Measurements from ENCODE around the gene ULBP2.
"Not testable (repeated sequence)": the region's sequence is repeated elsewhere in the genome, so short reads cannot be mapped to it uniquely, and the experiment has no call there.

The ULBP2 gene

DNA sequence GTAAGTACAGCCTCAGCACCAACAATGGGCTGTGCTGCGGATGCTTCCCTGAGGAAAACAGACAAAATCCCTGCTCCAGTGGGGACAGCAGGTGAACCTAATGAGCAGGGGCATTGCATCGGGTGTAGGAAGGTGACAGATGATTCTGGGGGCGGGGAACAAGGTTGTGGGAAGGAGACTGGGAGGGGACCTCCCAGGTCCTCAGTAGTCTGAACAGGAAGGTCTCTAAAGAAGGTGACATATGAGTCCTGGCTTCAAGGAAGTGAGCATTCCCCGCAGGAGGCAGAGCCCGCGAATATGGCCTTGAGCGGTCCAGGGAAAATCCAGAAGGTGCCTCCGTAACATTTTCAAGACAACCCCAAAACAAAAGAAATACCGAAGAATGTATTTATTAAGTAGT lies 41.3 kb downstream of the ULBP2 start:
- no peaks in the 10 kb centered on the region for H3K36me3 ChIP-seq (ENCODE audit: control insufficient read depth in 1 of 2, insufficient read depth in 2 of 2, low read length in 2 of 2)
- no peak overlapping the region for H3K27ac ChIP-seq (ENCODE audit: low read length)
- H3K4me3 ChIP-seq (ENCODE audit: low read depth in 1 of 2, low read length in 2 of 2), result no peak overlapping the region
- H3K9me3 ChIP-seq (ENCODE audit: control insufficient read depth in 1 of 2, low read length in 2 of 2), result peaks cover 5 to 7% of the 10 kb centered on the region in 2 donors
- peaks cover 54% of the 10 kb centered on the region for H3K27me3 ChIP-seq (ENCODE audit: low read depth, low read length)
- H3K4me1 ChIP-seq (ENCODE audit: control insufficient read depth in 1 of 2, insufficient read depth in 2 of 2, low read length in 2 of 2), result no peaks in the 10 kb centered on the region

DNA sequence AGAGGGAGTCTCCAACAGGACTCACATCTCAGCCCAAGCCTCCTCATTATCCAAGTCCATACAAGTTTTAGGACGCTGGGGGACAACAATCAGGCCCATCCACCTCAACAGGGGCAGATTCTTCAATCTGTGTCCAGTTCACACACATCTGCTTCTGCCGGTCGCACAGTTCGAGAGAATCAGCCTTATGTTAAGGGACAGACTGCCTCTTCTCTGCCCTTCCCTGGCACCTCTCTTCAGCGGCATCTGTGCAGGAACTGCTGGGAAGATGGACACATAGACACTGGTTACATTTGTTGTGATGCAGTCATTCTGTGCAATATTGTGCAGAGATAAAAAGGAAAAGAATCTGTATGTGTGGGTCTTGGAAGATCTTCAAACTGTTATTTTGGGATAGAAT lies 43.0 kb downstream of the ULBP2 start:
- peaks cover 70% of the 10 kb centered on the region for H3K27me3 ChIP-seq (ENCODE audit: low read depth, low read length)
- H3K27ac ChIP-seq (ENCODE audit: low read length), result no peak overlapping the region
- peaks cover 0 to 2% of the 10 kb centered on the region in 2 donors for H3K4me1 ChIP-seq (ENCODE audit: control insufficient read depth in 1 of 2, insufficient read depth in 2 of 2, low read length in 2 of 2)
- H3K9me3 ChIP-seq (ENCODE audit: control insufficient read depth in 1 of 2, low read length in 2 of 2), result peaks cover 7 to 15% of the 10 kb centered on the region in 2 donors
- no peak overlapping the region for H3K4me3 ChIP-seq (ENCODE audit: low read depth in 1 of 2, low read length in 2 of 2)
- H3K36me3 ChIP-seq (ENCODE audit: control insufficient read depth in 1 of 2, insufficient read depth in 2 of 2, low read length in 2 of 2), result no peaks in the 10 kb centered on the region

GRCh38 chr6:149985481-149985937 lies 43.7 kb downstream of the ULBP2 start:
- Histone ChIP-seq H3K4me3 (ENCODE audit: low read depth in 1 of 2, low read length in 2 of 2) (no peak overlapping the region), H3K27me3 (ENCODE audit: low read depth, low read length) (peaks cover 77% of the 10 kb centered on the region), H3K4me1 (ENCODE audit: control insufficient read depth in 1 of 2, insufficient read depth in 2 of 2, low read length in 2 of 2) (peaks cover 0 to 9% of the 10 kb centered on the region in 2 donors), H3K9me3 (ENCODE audit: control insufficient read depth in 1 of 2, low read length in 2 of 2) (peaks cover 7 to 15% of the 10 kb centered on the region in 2 donors), H3K36me3 (ENCODE audit: control insufficient read depth in 1 of 2, insufficient read depth in 2 of 2, low read length in 2 of 2) (no peaks in the 10 kb centered on the region), H3K27ac (ENCODE audit: low read length) (no peak overlapping the region)

DNA sequence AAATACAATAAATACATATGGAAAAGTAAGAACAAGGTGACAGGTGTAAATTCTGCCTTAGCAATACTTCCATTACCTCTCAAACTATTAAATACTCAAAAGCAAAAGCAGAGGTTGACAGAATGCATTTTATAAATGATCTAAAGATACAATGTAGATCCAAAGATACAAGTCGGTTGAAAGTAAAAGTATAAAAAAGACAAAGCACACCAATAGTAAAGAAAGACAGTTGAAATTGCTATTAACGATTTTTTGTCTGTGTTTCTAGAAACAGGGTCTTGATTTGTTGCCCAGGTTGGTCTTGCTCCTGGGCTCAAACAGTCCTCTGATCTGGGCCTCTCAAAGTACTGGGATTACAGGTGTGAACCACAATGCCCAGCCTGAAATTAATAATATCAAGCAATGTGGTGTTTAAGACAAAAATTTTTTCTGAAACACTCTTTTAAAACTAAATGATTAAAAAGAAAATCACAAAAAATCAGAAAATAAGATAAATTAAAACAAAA lies 45.8 kb downstream of the ULBP2 start:
- no peak overlapping the region for H3K4me3 ChIP-seq (ENCODE audit: low read depth in 1 of 2, low read length in 2 of 2)
- peaks cover 0 to 19% of the 10 kb centered on the region in 2 donors for H3K4me1 ChIP-seq (ENCODE audit: control insufficient read depth in 1 of 2, insufficient read depth in 2 of 2, low read length in 2 of 2)
- no peaks in the 10 kb centered on the region for H3K36me3 ChIP-seq (ENCODE audit: control insufficient read depth in 1 of 2, insufficient read depth in 2 of 2, low read length in 2 of 2)
- no peak overlapping the region for H3K27ac ChIP-seq (ENCODE audit: low read length)
- H3K9me3 ChIP-seq (ENCODE audit: control insufficient read depth in 1 of 2, low read length in 2 of 2), result peaks cover 7 to 15% of the 10 kb centered on the region in 2 donors
- peaks cover 82% of the 10 kb centered on the region for H3K27me3 ChIP-seq (ENCODE audit: low read depth, low read length)

DNA sequence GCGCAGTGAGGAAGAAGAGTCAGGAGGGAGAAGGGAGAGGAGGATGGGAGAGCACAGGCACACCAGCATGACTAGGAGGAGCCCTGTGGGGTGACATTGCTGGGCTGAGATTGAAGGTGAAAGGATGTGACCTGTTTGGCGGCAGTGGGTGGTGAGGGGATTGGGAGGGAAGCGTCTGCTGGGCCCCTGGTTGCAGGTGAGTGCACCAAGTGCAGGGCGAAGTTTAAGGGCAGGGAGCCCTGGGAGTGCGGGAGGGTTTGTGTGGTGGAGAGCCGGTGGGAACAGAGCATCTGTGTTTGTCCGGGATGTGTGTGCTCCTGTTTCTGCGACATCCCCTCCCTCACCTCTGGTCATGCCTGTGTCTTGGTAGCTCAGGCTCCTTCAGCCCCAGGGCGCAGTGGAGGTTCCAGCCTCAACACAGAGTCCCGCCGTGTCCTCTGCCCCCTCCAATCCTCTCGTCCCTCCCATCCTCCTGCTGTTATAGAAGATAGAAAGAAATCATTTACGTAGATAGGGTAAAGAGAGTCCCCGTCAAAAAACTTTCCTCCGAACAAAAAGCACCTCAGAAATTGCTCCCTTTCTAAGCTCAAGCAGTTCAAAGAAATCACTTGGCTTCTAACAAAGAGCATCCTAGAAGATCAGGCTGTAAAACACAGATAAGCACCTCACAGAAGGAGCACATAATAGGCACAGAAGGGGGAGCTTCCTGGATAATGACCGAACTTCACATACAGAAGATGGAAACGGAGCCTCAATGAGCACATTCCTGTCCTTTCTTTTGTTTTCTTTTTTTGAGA lies 46.9 kb downstream of the ULBP2 start:
- Histone ChIP-seq H3K4me1 (ENCODE audit: control insufficient read depth in 1 of 2, insufficient read depth in 2 of 2, low read length in 2 of 2) (peaks cover 0 to 19% of the 10 kb centered on the region in 2 donors), H3K4me3 (ENCODE audit: low read depth in 1 of 2, low read length in 2 of 2) (no peak overlapping the region), H3K27me3 (ENCODE audit: low read depth, low read length) (peaks cover 80% of the 10 kb centered on the region), H3K9me3 (ENCODE audit: control insufficient read depth in 1 of 2, low read length in 2 of 2) (peaks cover 7 to 15% of the 10 kb centered on the region in 2 donors), H3K27ac (ENCODE audit: low read length) (no peak overlapping the region), H3K36me3 (ENCODE audit: control insufficient read depth in 1 of 2, insufficient read depth in 2 of 2, low read length in 2 of 2) (no peaks in the 10 kb centered on the region)

- H3K36me3 ChIP-seq (ENCODE audit: control insufficient read depth in 1 of 2, insufficient read depth in 2 of 2, low read length in 2 of 2), result no peaks in the 10 kb centered on the region
- no peak overlapping the region for H3K27ac ChIP-seq (ENCODE audit: low read length)
- peaks cover 80% of the 10 kb centered on the region for H3K27me3 ChIP-seq (ENCODE audit: low read depth, low read length)
- H3K4me3 ChIP-seq (ENCODE audit: low read depth in 1 of 2, low read length in 2 of 2), result no peak overlapping the region
- H3K9me3 ChIP-seq (ENCODE audit: control insufficient read depth in 1 of 2, low read length in 2 of 2), result peaks cover 7 to 15% of the 10 kb centered on the region in 2 donors
- H3K4me1 ChIP-seq (ENCODE audit: control insufficient read depth in 1 of 2, insufficient read depth in 2 of 2, low read length in 2 of 2), result peaks cover 0 to 19% of the 10 kb centered on the region in 2 donors
Observed at GRCh38 chr6:149990212-149990660, 48.4 kb downstream of the ULBP2 start.

- Histone ChIP-seq H3K9me3 (ENCODE audit: control insufficient read depth in 1 of 2, low read length in 2 of 2) (peaks cover 7 to 15% of the 10 kb centered on the region in 2 donors), H3K36me3 (ENCODE audit: control insufficient read depth in 1 of 2, insufficient read depth in 2 of 2, low read length in 2 of 2) (no peaks in the 10 kb centered on the region)
Observed at GRCh38 chr6:149990661-149991471, 49.1 kb downstream of the ULBP2 start.

DNA sequence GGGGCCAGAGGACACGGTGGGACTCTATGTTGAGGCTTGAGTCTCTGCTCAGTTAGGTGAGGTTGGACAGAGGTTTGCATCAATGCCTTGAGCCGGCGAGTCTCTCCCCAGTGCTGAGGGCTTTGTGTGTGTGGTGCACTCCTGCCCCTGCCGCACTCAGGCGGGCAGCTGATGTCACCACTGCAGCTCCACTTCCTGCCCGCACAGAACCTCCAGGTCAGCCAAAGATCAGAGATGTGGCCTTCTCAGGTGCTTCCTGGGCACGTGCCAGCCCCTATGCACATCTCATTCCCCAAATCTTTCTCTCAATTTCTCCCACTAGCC lies 49.6 kb downstream of the ULBP2 start:
- Histone ChIP-seq H3K9me3 (ENCODE audit: control insufficient read depth in 1 of 2, low read length in 2 of 2) (peaks cover 7 to 15% of the 10 kb centered on the region in 2 donors), H3K4me3 (ENCODE audit: low read depth in 1 of 2, low read length in 2 of 2) (peak overlapping the region in 1 of 2 donors; percentile 53), H3K27me3 (ENCODE audit: low read depth, low read length) (peaks cover 75% of the 10 kb centered on the region), H3K4me1 (ENCODE audit: control insufficient read depth in 1 of 2, insufficient read depth in 2 of 2, low read length in 2 of 2) (peaks cover 0 to 19% of the 10 kb centered on the region in 2 donors)
- H3K27ac ChIP-seq (ENCODE audit: low read length); H3K36me3 ChIP-seq (ENCODE audit: control insufficient read depth in 1 of 2, insufficient read depth in 2 of 2, low read length in 2 of 2): not testable (repeated sequence)

More at GRCh38 chr6:149990661-149991471, 49.1 kb downstream of the ULBP2 start:
- Histone ChIP-seq H3K4me3 (ENCODE audit: low read depth in 1 of 2, low read length in 2 of 2) (peak overlapping the region in 1 of 2 donors; percentile 53), H3K27ac (ENCODE audit: low read length) (no peak overlapping the region), H3K27me3 (ENCODE audit: low read depth, low read length) (peaks cover 80% of the 10 kb centered on the region), H3K4me1 (ENCODE audit: control insufficient read depth in 1 of 2, insufficient read depth in 2 of 2, low read length in 2 of 2) (peaks cover 0 to 19% of the 10 kb centered on the region in 2 donors)

DNA sequence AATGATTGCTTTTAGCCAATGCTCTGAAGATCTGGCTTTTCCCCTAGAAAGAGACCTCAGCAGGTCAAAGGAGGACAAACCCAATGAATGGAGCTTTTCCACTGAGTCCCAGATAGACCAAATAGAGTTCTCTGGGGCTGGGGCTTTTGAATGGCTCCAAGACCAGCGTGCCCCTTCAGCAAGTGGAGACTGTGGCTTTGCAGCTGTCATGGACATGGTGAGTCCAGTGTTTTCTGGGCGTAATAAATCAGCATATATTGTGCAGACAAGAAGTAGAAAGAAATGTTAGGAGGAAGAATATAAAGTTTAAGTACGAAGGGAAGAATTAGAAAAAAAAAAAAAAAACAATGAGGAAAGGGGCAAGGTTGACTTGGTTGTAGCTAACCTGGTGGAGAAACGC lies 50.0 kb downstream of the ULBP2 start:
- Histone ChIP-seq H3K27ac (ENCODE audit: low read length) (no peak overlapping the region), H3K4me3 (ENCODE audit: low read depth in 1 of 2, low read length in 2 of 2) (no peak overlapping the region), H3K27me3 (ENCODE audit: low read depth, low read length) (peaks cover 71% of the 10 kb centered on the region), H3K36me3 (ENCODE audit: control insufficient read depth in 1 of 2, insufficient read depth in 2 of 2, low read length in 2 of 2) (no peaks in the 10 kb centered on the region), H3K9me3 (ENCODE audit: control insufficient read depth in 1 of 2, low read length in 2 of 2) (peaks cover 7 to 15% of the 10 kb centered on the region in 2 donors), H3K4me1 (ENCODE audit: control insufficient read depth in 1 of 2, insufficient read depth in 2 of 2, low read length in 2 of 2) (peaks cover 0 to 19% of the 10 kb centered on the region in 2 donors)

GRCh38 chr6:149995235-149995750 lies 53.5 kb downstream of the ULBP2 start:
- Histone ChIP-seq H3K36me3 (ENCODE audit: control insufficient read depth in 1 of 2, insufficient read depth in 2 of 2, low read length in 2 of 2) (no peaks in the 10 kb centered on the region), H3K27me3 (ENCODE audit: low read depth, low read length) (peaks cover 44% of the 10 kb centered on the region), H3K4me3 (ENCODE audit: low read depth in 1 of 2, low read length in 2 of 2) (no peak overlapping the region), H3K27ac (ENCODE audit: low read length) (no peak overlapping the region), H3K4me1 (ENCODE audit: control insufficient read depth in 1 of 2, insufficient read depth in 2 of 2, low read length in 2 of 2) (peaks cover 0 to 12% of the 10 kb centered on the region in 2 donors), H3K9me3 (ENCODE audit: control insufficient read depth in 1 of 2, low read length in 2 of 2) (no peaks in the 10 kb centered on the region)

DNA sequence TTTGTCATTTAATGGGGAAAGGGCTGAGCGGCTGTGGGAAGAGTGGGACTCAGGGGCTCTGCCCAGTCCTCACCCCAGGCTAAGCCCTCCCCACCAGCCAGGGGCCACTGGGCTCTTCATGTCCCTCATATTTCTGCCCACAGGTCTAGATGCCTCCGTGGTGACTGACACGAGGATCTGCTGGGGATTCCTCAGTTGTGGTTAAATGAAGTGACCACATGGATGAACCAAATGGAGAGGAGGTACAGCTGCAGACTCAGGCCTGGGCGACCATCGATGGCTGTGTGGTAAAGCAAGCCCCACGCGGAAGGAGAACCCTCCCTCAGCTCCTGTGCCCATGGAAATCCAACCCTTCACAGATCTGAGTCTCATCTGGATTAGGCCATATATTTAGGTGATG lies 54.2 kb downstream of the ULBP2 start:
- Histone ChIP-seq H3K27ac (ENCODE audit: low read length) (no peak overlapping the region), H3K9me3 (ENCODE audit: control insufficient read depth in 1 of 2, low read length in 2 of 2) (no peaks in the 10 kb centered on the region), H3K27me3 (ENCODE audit: low read depth, low read length) (peaks cover 37% of the 10 kb centered on the region)

More for the DNA sequence above, 54.2 kb downstream of the ULBP2 start:
- peaks cover 0 to 5% of the 10 kb centered on the region in 2 donors for H3K4me1 ChIP-seq (ENCODE audit: control insufficient read depth in 1 of 2, insufficient read depth in 2 of 2, low read length in 2 of 2)
- no peaks in the 10 kb centered on the region for H3K36me3 ChIP-seq (ENCODE audit: control insufficient read depth in 1 of 2, insufficient read depth in 2 of 2, low read length in 2 of 2)
- H3K4me3 ChIP-seq (ENCODE audit: low read depth in 1 of 2, low read length in 2 of 2), result no peak overlapping the region

Measured in muscle layer of duodenum (tissue), 2 donors.